ENCODE measurements around the gene NADK2.
"Not testable (repeated sequence)": the region's sequence is repeated elsewhere in the genome, so short reads cannot be mapped to it uniquely, and the experiment has no call there.

Gene NADK2, protein sequence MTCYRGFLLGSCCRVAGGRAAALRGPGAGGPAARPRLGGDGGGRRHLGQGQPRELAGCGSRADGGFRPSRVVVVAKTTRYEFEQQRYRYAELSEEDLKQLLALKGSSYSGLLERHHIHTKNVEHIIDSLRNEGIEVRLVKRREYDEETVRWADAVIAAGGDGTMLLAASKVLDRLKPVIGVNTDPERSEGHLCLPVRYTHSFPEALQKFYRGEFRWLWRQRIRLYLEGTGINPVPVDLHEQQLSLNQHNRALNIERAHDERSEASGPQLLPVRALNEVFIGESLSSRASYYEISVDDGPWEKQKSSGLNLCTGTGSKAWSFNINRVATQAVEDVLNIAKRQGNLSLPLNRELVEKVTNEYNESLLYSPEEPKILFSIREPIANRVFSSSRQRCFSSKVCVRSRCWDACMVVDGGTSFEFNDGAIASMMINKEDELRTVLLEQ

DNA sequence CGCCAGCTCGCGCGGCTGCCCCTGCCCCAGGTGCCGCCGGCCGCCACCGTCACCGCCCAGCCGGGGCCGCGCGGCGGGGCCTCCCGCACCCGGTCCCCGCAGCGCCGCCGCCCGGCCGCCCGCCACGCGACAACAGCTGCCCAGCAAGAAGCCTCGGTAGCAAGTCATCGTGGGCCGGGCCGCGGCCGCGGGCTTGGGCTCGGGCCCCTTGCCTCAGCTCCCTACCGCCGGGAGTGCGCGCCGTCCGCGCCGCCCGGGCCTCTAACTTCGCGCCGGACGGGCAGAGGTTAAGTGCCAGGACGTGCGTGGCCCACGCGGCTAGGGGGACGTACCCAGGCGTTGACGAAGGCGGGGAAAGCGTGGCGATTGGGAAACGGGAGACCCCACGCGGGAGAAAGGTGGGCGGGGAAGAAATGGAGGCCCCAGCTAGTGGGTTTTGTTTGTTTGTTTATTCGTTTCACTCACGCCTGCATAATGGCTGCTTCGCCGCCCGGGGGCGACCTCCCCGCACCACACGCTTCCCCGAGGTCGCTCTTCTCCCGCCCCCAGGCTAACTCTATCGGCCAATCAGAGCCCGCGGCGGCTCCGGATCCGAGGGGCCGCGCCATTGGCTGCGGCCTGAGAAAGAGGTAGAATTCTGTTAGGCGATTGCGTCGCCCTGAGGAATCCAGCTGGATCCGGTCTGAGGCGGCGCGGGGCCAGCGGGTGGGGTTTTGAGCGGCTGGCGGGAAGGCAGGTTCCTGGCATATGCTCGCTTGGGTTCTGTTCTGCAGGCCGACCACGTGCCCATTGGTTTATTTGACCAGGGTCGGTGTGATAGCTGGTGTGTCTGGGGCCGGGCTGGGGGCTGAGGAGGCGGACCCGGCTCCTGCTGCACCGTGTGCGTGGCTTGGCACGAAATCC, at the start of gene NADK2:
Gene NADK2, minus strand, starts transcription at position 295 of the 903 bp plus-strand sequence. Its CDS starts 127 bp downstream, at position 168.
- peak; percentile 86 for DNase-seq (ENCODE audit: low read depth, low spot score)

DNA sequence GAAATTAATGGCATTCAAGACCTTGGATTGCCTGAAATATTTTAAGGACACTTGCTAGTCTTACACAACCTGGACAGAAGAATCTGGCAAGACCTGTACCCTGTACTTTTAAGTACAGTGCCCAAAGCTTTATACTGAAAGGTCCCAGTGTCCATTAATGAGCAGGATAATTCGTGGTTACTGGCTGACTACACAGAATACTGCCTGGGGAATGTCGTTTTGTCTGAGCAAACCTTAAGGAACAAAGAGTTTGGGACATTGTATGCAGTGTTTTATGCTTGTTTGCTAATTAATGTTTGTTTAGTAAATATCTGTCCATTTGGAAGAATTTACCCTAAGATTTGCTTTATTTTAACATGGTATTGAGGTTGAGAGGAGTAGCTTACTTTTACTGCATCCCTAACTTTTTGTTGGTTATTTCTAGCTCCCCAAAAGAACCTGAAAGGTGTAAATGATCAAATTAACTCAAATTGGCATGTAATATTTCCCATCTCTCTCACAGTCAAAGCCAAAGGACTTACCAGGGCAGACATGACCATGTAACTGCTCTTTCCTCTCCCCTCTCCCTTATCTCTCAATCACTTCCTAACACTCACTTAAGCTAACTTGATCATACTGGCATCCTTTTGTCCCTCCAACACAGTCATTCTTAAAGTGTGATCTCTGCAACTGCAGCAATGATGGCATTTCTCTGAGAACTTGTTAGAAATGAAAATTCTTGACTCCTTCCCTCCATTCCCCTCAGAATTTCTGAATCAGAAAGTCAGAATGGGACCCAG, 44.3 kb upstream of the NADK2 start:
- DNase-seq (ENCODE audit: low read depth, low spot score), result no peak

DNA sequence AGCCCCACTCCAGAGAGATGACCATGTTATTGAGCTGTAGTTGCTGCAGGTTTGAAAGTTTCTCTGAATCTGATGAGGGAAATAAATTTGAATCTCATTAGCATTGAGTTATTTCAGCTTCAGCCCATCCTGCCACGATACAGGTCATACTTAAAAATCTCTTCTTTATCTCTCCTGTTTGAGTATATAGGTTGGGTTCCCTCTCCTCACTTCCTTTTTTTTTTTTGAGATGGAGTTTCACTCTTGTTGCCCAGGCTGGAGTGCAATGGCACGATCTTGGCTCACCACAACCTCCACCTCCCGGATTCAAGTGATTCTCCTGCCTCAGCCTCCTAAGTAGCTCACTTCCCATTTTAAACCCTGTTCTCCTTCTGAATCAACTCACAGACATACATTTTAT, 42.0 kb upstream of the NADK2 start:
- DNase-seq (ENCODE audit: low read depth, low spot score), result not testable (repeated sequence)

DNA sequence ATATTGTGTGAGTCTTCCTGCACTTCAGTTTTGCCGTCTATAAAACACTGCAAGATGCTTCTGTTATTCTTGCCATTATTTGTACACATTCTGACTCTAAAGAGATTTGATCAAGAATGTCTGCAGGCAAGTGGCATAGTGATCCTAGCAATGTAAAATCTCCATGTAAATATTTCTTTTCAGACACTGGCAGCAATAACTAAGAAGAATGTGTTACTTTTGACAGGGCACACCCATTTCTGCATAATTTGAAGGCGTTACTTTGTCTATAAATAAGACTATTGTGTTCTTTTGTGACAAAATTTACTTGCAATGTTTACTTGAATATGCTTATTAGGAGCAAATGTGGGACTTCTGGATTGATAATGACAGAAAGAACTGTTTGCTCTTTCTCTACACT, 39.9 kb upstream of the NADK2 start:
- DNase-seq (ENCODE audit: low read depth, low spot score), result no peak

DNA sequence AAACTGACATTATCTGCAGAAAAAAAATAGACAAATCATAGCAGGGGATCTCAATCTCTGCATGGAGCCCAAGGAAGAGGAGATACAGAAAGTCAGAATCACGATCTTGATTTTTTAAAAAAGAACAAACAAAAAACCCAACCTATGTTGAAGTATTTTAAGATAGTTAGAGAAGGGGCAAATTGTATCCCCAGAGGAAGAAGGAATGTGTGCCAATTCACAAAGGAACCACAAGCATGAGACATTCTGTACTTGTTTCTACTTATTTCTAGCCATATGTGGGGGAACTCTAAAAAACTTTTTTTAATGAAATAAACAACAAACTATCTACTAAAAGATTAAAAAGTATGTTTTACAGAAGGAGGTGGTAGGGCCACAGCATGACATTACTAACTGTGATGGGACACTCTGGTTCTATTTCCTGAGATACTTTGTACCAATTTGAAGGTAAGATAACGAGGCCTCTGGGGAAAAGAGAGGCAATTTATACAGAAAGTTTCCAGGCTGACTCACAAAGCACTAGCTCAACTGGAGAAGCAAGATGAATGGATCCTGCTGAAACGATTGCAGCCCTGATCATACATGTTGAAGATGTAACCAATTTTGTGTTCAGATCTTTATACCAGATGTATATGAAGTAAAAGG, 37.5 kb upstream of the NADK2 start:
- no peak for DNase-seq (ENCODE audit: low read depth, low spot score)

DNA sequence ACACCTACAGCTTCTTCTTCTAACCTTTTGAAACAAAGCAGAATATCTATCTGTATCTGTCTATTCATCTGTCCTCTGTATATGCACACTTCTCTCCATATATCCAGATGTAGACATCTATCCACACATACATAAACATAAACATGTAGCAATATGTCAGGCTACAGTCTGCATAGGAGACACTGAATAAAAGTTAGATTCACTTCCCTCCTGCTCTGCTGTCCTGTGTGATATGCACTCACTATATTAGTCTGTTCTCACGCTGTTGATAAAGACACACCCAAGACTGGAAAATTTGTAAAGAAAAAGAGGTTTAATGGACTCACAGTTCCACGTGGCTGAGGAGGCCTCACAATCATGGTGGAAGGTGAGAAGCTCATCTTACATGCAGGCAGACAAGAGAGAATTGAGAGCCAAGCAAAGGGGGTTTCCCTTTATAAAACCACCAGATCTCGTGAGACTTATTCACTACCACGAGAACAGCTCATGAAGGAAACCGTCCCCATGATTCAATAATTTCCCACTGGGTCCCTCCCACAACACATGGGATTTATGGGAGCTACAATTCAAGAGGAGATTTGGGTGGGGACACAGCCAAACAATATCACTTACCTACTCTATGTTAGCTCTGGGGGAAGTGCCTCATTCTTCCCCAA, 35.9 kb upstream of the NADK2 start:
- no peak for DNase-seq (ENCODE audit: low read depth, low spot score)

DNA sequence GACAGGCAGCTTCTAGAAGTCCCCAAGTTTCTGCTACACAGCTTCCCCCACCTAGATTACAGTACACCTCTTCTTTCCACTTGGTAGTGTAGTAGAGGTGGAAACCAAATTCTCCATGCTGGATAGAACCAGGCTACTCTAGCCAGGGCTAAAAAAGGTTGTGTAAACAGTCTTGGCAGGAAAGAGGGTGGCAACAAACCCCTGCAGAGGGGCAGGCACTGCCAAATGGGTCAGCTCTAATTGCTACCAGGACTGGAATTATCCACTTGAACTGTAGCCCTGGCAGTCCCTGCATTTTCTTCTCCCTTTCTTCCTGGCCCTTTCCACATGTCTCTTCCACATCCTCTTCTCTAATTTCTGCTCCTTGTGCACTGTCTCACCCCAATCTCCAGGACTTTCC, 35.1 kb upstream of the NADK2 start:
- DNase-seq (ENCODE audit: low read depth, low spot score), result no peak

DNA sequence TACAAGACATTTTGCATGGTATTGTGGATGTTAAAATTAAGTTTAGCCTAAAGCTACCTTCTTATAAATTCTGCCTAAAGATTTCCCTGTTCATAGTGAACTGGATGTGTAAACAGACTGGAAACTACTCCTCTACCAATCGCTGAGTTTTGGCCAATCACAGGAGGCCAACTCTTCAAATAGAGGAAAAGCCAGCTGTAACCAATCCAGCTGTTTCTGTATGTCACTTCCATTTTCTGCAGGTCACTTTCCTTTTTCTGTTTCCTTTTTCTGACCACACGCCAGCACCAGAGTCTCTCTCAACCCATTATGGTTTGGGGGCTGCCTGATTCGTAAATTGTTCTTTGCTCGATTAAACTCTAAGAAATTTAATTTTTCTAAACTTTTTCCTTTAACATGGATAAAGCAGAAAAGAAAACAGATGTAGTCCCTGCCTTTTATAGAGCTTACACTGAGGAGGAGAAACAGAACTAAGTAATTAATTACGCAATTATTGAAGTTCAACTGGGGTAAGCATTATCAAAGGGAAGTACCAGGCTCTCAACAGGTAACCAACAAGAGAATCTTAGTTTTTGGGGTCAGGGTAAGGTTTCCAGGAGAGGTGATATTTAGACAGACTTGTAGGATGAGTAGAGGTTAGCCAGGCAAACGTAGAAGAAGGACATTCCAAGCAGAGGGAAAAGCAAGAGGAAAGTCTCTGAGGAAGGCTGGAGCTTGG, 32.2 kb upstream of the NADK2 start:
- no peak for DNase-seq (ENCODE audit: low read depth, low spot score)

DNA sequence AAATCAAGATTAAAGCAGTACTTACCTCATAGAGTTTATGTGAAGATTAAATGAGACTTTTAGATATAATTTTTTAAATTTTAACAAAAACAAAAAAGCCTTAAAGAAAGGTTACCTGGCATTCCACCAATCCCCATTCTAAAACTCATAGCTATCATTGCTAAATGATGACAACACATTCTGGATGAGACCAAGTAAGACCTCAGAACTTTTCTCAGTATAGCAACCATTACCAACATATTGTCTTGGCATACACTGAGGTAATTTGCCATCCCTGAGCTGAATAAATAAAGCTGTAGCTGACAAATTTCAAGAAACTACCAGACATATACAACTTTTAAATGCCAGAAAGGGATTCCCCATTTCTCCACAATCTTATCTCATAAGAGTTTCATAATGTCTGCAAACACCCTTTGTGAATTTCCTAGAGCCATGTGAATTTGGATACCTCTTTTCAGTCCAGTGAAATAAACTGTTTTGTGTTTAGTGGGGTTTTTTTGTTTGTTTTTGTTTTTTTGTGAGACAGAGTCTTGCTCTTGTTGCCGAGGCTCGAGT, 30.5 kb upstream of the NADK2 start:
- no peak for DNase-seq (ENCODE audit: low read depth, low spot score)

DNA sequence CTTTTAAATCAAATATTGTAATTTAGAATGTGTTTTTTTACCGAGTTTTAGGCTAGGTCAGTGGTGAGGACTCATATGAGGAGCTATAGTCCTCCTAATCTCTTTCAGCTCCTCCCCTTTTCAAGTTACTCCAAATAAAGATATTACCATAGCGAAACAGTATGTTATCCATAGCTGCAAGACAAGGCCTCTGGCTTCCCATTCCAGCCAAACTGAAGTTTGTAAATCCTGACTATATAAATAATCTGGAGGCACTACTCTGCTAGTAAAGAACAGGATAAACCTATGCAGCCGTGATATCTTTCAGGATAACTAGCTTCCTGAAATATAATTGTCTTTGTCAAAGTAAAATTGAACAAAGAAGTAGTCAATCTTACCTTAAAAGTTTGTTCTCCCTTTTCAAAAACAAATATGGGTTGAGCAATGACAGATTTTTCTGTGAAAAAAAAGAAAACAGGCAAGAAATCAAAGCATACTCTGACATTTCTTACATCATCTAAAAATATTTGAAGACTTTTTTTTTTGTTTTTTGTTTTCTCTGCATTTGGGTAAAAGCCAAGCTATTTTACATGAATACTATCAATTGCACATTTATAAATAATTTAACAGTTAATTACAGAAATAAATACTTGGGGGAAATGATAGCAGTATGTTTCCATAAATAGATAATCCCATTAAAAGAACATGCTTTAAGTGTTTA, 29.3 kb upstream of the NADK2 start:
- no peak for DNase-seq (ENCODE audit: low read depth, low spot score)

DNA sequence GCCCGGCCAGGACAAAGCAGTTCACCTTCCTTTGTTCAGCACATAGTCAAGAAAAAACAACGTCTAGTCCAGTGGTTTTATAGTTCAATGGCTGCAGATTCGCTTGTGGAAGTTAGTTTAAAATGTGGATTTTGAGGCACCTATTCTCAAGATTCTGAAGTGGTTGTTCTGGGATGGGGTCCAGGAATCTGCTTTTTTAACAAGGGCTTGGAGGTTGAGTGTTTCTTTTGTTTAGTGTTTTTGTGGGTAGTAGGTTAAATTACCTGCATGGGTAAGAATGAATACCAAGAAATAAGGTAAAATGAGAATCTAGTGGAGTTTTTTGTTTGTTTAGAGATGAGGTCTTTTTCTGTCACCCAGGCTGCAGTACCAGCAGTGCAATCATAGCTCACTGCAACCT, 28.4 kb upstream of the NADK2 start:
- no peak for DNase-seq (ENCODE audit: low read depth, low spot score)

DNA sequence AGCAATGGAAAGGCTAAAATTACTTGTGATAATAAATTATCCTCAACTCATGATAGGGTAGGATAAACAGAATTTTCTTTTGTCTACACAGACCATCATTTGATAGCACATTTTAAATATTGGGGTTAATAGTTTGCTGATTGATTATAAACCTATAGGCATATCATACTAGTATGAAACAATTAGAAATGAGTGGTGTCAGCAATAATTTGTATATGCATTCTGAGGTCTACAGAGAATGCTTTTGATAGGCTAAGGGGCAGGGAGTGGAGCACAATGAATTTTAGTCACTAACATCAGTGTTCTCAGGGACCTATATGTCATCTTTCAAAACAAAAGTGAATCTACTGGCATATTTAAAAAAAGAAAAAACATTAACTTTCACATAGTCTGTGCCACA, 27.8 kb upstream of the NADK2 start:
- no peak for DNase-seq (ENCODE audit: low read depth, low spot score)

DNA sequence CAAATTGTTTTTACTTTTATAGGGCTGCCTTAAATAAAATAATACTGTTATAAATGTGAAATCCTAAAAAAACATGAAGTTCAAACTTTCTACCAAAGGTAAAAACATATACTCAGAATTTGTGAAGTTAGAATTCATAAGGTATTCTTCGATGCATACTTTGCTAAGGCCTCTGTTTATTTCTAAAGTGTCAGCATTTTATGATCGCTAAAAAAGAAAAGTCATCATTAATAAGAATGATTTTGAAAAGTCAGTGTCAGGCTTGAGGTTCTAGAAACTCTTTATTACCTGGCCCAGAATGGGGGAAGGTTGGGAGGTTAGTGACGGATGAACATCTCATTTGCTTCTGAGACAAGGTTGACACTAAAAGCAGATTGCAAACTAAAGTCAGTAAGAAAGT, 26.2 kb upstream of the NADK2 start:
- DNase-seq (ENCODE audit: low read depth, low spot score), result no peak

DNA sequence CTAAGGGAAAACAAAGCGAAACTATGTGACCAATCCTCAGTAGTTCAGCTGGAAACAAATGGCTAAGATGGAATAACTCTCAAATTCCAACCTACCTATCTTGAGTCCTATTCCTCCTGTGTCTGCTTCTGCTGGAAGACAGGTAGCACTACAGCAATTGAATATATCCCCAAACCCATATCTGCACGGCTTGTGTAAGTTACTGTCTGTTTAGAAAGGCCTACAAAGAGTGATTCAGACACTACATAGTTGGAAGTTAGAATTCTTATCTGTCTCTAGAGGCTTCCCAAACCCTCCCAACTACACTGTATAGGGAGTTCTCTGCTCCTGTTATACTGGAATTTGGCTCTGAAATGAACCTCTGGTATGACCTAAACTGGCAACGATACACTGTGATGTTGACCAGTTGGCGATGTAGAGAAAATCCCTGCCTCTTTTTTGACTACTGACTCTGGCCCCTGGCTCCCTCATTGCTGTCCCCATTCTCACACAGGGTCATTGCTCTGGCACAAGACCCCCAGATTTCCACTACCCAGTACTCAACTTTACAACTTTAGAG, 22.6 kb upstream of the NADK2 start:
- DNase-seq (ENCODE audit: low read depth, low spot score), result no peak

DNA sequence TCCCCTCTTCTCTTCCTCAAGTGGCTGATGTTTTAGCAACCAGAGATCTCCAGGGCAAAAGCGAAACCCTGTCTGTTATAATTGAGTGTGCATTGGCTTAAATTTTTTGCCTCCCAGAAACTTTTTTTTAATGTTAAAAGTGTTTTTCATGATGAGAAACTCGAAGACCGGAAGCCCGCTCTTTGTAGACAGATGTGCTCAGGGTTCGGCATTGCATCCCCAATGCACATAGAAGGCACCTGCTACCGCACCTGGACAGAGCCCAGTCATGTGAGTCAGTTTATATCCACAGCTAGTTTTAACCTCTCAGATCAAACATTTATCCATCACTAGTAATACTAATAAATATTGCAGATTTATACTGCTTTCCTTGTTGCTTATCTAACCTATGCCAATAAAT, 19.5 kb upstream of the NADK2 start:
- DNase-seq (ENCODE audit: low read depth, low spot score), result no peak

DNA sequence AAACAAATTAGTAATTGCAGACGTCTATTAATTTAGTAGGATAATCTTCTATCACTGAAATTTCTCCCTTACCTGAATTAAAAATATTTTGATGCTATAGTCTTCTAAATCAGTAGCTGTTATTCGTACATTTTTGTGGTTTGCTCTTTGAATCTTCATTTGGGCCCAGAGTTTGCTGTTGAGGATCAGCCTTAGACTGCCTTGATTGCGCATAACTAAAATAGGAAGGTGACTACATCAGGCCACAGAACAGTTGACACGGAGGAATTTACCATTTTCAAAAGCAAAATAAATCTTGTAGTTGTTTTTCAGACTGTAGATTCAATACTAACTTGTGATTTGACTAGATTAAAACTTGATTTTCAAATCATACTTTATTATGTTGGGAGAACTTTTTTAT, 11.8 kb upstream of the NADK2 start:
- DNase-seq (ENCODE audit: low read depth, low spot score), result no peak

DNA sequence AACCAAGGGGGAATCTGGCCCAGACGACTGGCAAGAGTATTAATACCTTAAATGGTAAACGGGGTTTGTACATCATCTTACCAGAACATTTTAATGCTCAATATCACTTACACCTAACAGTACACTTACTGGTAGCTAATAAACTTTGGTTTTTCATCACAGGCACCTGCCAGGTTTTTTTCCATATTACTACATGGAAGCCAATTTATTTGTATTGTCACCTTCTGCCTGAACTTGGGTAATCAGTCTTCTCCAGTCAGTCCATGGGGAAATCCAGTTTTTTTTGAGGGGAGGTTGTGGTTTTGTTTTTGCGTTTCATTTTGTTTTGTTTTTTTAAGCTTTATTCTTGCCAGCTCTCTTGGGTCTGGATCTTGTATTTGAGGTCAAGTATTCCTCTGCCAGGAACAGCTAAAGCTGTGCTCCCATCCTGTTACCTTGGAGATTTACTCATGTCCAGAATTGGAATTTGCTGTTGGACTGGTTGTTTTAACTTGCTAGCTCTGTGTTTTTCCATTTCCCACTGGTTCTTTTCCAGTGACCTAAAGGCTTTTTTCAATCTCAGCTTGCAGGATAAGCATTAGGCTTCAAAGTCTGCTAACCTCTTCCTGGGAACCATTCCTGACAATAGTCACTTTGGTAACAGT, 11.1 kb upstream of the NADK2 start:
- DNase-seq (ENCODE audit: low read depth, low spot score), result no peak

DNA sequence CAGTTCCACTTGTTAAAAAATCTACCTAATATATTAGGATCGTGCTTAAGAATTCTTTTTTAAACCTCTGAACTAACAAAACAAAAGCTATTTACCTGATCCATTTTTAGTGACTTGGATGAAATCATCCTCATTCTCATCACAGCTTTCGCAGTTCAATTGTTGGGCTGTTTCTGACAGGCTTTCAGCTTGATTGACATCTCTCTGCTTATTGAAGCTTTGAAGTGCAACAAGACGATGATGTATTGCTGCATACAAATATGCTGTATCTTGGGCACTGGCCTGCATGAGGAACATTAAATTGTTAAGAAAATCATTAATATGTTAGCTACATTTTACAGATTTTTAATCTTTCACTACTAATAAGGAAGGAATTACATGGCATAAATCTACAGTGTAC, 9.5 kb upstream of the NADK2 start:
- DNase-seq (ENCODE audit: low read depth, low spot score), result no peak

DNA sequence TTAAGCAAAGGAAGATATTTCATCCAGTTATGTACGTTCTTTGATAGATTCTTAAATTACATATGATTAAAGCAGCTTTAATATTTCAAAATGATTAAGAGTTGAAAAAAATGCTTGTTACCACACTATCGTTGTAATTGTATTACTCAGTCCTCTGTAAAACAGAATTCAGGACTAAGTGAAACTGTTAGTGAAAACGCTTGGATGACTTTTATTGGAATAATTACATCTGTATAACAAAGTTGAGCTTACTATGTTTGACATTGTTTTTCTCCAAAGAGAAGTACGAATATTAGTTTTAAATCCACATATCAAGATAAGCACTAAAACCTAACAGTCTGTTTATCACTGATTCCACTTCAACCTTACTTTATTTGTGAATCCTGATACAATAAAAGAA, 8.7 kb upstream of the NADK2 start:
- DNase-seq (ENCODE audit: low read depth, low spot score), result no peak
